NCI-H446 (cell line): ENCODE measurements around the gene DOHH.
A peak's percentile ranks its signal among the peaks of the same experiment; 100 is the strongest.
"Not testable (repeated sequence)": the region's sequence is repeated elsewhere in the genome, so short reads cannot be mapped to it uniquely, and the experiment has no call there.

Experiments
- DNase-seq, 2 experiments: peaks; one replicate each; lab custom pipeline; 2025; lab: John Stamatoyannopoulos, UW

The DOHH gene

DNA sequence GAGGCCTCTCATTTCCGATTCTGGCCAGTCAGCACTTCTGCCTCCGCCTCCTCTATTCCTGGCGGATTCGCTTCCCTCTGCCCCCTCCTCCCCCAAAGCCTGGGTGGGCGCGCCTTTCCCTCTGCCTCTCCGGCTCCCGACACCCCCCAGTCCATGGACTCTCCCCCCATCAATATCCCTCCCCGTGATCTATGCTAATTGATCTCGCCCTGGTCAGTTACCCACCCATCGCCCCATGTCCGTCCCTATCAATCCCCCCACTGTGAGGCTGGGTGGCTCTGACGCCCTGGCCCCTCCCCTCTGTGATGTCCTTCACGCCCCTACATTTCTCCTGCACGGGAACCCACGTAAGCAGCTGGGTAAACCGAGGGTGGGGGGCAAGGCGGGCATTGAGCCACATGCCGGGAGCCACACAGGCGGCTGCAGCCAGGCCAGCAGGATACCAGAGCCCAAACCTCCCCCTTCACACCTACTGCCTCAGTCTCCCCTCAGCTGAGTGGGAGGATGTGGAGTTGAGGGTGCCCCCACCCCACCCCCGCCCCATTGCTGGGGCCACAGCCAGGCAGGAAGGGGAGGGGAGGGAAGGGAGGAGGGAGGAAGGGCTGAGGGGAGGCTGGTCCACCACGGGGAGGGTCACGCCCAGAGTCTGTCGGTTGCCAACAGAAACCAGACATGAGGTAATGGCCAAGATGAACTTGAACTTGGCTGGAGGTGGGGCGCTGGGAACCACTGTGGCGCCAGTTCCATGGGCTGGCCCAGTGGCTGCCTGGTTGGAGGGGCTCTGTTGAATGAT lies 41.2 kb downstream of the DOHH start:
- DNase-seq = no peak

DNA sequence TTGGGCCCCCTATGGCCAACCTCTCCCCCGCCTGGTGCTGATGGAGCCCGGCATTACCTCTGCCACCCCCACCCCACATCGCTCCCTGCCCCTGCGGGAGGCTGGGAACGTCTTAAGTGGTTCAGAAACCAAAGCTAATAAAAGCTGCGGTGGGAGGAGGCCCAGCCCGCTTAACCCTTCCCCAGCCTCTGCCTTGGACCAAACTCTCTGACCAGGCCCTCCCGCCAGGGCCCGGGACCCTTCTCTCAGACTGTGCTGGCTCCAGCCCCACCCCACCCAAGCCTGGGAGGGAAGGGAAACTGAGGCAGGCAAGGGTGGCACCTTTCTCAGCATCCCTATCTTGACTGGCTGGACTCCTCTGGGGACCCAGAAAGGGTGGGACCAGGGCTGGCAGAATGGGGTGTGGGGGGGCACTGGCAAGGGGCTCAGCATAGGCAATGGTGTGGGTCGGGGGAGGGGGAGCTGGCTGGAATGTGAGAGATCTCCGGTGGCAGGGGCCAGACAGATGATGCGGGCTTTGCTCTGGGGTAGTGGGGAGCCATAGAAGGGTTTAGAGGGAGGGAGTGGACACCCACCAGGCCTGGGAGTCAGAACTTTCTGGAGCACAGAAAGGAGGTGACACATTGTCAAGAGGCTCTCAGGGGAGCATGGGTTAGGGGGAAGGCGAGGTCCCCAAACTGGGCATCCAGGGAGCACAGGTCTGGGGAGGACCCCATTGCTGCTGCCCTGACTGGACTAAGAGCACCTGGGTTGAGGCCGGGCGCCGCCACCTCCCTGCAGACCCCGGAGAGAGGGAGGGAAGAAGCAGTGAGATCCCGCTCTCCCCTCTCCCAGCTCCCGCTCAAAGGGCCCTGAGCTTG lies 42.0 kb downstream of the DOHH start:
- DNase-seq = no peak

DNA sequence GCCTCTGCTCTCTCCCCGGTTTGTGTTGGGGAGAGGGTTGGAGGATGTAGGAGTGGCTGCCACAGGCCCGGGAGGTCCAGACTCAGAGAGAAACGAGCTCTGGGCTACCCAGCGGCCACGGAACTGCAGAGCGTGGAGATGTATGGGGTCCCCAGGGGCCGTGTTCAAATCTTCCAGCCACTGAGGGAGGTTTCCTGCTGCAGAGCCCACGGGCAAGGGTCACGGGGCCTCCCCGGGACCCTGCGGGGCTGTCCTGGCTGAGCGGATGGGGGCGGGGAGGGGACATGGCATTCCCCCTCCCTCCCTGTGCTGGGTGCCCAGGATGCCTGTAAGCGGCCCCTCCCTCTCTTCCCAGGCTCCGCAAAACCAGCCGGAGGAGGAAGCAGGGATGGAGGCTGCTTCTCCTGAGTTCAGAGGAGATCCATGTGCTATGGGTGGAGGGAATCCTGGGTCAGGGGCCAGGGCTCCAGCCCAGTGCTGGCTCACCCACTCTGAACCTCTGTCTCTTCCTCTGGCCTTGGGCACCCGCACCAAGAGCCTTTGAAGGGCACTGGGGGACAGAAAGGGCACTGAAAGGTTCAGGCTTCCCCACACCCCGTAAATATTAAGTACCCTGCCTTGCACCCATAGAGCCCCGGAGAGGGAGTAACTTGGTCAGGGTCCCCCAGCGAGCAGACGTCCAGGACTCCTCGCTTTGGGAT lies 42.8 kb downstream of the DOHH start:
- no peak for DNase-seq

DNA sequence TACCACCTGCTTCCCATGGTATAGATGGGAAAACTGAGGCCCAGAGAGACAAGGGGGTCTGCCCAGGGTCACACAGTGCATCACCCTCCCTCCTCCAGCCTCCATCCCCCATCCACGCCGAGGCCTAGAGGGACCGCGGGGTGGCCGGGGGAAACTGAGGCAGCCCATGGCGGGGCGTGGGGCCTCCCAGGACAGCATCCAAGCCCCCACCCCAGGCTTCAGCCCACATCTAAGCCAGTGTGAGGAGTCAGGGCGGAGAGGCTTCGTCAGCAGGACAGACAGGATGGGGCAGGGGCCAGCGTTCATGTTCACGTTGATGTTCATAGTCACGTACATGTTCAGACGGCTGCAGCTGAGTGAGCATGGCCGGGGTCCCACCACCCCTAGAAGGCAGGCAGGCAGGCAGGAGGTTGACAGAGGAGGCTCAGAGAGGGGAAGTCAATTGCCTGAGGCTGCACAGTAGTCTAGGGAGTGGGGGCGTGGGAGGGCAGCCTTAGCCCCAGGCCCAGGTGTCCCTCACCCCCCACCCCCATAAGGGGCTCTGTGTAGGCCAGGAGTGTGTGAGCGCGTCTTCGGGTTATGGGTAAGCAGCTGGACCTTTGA lies 43.4 kb downstream of the DOHH start:
- no peak for DNase-seq

DNA sequence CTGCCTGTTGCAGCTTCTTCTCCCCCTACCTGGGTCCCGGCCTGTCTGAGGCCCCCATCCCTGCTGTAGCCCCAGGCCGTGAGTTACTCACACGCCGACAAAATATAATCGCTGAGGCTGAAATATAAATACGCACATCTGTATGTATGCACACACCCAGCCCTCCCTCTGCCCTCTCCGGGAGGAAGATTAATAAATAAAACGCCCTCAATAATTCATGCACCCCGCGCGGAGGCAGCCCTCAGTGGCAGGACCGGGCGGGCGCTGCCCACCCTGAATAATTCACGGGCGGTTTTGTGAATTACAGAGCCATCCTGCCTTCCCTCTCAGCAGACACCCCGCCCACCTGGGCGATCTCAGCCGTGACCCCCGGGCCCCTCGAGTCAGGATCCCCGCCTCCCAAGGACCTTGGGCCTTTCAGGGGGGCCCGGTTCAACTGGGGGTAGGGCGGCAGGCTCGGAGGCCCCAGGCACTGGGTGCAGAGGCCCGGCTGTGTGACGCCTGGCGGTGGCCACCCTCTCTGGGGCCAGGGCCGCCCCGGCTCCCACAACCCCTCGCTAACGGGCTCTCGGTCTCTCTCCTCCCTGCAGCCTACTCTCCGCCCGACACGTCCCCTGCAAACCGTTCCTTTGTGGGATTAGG lies 44.4 kb downstream of the DOHH start:
- no peak for DNase-seq

DNA sequence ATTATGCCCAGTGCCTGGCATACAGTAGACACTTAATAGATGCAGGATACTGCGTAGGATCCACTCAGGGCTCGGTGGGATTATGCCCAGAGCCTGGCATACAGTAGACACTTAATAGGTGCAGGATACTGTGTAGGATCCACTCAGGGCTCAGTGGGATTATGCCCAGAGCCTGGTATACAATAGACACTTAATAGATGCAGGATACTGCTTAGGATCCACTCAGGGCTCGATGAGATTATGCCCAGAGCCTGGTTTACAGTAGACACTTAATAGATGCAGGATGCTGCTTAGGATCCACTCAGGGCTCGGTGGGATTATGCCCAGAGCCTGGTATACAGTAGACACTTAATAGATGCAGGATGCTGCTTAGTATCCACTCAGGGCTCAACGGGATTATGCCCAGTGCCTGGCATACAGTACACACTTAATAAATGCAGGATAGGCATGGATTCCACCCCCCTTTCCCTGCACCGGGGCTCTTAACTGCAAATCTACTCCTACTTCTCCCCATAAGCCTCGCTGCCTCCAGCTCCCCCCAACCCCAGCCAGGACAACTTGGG lies 45.0 kb downstream of the DOHH start:
- no peak for DNase-seq

DNA sequence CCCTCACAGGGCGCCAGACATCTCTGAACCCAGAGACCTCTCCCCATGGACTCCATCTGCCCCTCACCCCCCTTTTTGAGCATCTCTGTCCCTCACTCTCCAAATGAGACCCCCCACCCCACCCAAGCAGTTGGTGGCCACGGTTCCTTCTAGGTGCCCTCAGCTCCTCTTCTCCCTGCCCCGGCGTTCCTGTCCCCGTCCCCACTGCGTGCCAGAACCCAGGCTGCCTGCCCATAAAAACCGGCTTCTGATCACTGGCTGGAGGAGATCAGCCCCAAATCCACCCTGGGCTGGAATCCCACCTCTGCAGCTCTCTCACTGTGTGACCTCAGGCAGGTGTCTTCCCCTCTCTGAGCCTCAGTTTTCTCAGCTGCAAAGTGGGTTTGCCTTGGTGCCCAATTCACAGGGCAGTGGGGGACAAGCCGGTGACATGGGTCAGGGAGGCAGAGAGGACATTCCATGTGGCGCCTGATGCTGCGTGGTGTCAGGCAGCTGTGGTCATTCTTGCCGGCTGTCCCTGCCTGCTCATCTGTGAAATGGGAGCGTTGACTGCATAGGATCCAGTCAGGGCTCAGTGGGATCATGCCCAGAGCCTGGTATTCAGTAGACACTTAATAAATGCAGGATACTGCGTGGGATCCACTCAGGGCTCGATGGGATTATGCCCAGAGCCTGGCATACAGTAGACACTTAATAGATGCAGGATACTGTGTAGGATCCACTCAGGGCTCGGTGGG lies 45.6 kb downstream of the DOHH start:
- no peak for DNase-seq

DNA sequence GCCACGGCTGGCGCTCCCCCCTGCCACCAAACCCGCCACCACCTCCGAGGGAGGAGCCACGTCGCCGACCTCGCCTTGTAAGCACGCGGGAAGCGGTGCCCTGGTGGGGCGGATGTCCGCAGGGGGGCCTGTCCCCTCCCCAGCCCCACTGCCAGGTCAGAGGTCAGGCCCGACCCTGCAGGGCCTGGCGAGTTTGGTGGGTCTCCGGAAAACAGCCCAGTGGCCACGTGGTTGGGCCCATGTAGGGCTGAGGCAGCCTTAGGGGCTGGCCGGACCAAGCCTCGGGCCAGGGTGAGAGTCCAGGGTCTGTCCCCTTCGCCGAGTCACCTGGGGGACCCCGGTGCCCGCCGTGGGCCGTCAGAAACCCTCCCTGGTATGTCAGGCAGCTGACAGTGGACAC lies 46.6 kb downstream of the DOHH start:
- DNase-seq = no peak

DNA sequence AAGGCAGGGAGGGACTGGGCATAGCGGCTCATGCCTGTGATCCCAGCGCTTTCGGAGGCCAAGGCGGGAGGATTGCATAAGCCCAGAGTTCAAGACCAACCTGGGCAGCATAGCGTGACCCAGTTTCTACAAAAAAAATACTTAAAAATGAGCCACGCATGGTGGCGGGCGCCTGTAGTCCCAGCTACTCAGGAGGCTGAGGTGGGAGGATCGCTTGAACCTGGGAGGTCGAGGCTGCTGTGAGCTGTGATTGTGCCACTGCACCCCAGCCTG lies 47.6 kb downstream of the DOHH start:
- not testable (repeated sequence) for DNase-seq

DNA sequence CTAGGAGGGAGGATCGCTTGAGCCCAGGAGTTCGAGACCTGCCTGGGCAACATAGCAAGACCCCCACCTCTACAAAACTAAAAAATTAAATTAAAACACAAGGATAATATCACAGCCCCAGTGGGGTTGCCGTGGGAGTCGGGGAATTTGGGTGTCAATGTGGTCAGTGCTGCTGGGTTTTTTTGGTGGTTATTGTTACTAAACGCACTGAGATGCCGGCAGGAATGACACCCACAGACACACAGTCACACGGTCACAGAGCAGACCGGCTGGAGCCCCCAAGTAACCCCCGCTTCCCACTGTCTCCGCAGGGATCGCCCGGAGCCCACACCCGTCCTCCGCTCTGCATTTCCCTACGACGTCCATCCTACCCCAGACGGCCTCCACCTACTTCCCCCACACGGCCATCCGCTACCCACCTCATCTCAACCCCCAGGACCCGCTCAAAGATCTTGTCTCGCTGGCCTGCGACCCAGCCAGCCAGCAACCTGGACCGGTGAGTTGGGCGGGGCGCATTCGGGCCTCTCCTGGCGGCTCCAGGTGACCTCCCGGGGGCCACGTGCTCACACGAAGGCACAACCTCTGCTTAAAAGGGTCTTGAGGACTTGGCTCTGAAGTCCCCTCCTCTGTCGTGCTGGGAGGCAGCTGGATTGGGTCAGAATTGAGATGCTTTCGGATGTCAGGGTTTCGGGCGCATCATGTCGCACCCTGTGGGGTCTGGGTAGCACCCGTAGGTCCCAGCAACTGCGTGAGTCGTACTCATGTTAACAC lies 48.1 kb downstream of the DOHH start:
- no peak for DNase-seq

DNA sequence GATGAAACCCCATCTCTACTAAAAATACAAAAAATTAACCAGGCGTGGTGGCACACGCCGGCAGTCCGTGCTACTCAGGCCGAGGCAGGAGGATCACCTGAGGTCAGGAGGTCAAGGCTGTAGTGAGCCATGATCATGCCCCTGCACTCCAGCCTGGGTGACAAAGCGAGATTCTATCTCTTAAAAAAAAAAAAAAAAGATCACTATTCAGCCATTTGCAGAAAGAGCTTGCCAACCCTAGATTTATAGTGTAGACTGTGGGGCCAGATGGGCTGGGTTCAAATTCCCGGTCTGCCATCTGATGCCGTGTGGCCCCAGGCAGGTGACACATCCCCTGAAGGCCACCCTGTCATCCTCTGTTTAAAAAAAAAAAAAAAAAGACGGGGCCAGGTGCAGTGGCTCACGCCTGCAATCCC lies 49.0 kb downstream of the DOHH start:
- no peak for DNase-seq

DNA sequence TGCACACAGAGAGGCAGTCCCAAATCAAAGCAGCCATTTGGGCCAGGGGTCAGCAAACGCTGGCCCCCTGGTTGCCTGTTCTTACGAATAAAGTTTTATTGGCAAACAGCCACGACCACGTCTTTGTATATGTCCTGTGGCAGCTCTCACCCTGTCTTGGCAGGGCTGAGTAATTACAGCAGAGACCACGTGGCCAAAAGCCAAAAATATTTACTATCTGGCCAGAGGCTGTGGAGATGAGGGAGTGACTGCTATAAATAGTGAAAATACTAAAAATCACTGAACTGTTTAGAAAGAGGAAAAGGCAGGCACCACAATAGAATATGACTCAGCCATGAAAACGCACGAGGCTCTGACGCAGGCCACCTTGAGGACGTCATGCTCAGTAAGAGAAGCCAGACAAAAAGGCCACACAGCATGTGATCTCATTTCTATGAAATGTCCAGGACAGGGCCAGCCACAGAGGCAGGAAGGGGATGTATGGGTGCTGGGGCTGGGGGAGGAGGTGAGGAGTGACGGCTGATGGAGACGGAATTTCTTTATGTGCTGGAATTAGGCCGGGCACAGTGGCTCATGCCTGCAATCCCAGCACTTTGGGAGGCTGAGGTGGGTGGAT lies 49.6 kb downstream of the DOHH start:
- peak; percentile 81 to 91 for DNase-seq

DNA sequence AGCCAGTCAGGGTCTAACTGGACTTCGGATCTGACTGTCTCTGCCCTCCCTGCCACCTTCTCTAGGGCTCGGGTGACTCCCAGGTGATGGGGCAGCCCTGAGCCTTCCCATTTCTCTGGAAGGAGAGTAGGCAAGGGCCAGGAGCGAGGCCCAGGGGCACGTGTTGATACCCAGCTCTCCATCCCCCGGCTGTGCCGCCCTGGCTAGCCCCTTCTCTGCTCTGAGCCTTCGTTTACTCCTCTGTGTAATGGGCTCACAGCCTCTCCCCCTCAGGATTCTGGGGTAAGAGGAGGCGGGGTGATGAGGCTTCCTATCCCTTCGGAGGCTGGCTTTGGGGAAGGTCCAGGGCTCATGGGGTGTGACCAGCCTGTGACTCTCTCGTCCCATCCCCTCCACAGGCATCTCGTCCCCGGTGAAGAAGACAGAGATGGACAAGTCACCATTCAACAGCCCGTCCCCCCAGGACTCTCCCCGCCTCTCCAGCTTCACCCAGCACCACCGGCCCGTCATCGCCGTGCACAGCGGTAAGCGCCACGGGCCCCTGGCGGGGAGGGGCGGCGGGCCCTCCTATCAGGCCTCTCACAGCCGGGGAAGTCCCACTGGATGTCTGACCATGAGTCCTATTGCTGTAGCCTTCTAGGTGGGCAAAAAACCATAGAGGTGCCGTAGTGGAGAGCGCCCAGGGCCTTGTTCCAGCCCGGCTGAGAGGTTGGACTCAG lies 51.7 kb downstream of the DOHH start:
- no peak for DNase-seq

DNA sequence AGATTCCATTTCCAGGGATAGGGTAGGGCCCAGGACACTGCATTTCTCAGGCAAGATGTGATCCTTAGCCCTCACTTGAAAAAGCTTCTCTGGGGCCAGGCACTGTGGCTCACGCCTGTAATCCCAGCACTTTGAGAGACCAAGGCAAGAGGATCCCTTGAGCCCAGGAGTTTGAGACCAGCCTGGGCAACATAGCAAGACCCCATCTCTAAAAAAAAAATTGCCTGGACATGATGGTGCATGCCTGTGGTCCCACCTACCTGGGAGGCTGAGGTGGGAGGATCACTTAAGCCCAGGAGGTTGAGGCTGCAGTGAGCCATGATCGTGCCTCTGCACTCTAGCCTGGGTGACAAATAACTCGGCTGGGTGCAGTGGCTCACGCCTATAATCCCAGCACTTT lies 53.8 kb downstream of the DOHH start:
- DNase-seq = not testable (repeated sequence)

DNA sequence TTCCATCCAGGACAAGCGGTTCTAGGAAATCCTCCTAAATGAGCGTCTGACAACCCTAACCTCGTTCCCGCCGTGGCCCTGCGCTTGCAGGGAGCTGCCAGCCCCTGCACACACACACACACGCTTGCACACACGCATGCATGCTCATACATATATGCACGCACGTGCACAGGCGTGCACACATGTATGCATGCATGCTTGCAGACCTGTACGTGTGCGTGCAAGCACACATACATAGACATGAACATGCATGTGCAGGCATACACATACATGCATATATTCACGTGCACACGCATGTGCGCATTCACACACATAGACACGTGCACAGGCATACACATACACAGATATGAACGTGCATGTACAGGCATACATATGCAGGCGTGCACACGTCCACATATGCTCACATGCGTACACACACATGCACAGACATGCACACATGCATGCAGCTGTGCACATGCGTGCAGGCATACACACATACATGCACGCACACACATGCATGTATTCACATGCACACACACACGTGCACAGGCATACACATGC lies 55.7 kb downstream of the DOHH start:
- DNase-seq = no peak

DNA sequence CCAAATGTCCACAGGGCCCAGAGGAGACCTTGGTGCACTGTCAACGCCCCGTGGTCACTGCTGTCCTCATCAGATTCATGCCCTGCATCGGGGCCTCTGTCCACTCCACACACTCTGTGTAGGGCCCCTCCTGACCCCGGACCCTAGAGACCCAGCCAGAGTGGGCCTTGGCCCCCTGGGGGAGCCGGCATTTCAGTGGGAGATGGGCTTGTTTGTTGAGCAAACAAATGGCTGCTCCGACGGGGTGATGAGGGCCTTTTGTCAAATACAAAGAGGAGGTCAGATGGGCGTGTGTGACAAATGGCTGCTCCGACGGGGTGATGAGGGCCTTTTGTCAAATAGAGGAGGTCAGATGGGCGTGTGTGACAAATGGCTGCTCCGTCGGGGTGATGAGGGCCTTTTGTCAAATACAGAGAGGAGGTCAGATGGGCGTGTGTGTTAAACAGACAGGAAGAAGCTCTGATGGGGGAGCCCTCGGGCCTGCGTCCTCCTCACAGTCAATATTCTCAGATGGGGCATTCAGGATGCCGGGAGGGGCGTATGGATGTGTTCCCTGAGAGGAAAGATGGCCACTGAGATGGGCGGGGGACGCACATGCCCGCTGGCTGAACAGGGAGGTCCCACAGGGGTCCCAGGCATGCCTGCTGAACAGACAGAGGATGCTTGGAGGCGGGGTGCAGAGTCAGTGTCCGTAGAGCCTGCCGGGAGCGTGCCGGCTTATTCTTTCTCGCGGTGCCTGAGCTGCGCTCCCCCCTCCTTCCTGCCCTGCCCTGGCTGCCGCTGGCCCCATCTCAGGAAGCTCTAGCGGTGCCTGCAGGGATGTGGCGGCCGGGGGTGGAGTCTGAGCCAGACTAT lies 56.4 kb downstream of the DOHH start:
- DNase-seq = no peak

DNA sequence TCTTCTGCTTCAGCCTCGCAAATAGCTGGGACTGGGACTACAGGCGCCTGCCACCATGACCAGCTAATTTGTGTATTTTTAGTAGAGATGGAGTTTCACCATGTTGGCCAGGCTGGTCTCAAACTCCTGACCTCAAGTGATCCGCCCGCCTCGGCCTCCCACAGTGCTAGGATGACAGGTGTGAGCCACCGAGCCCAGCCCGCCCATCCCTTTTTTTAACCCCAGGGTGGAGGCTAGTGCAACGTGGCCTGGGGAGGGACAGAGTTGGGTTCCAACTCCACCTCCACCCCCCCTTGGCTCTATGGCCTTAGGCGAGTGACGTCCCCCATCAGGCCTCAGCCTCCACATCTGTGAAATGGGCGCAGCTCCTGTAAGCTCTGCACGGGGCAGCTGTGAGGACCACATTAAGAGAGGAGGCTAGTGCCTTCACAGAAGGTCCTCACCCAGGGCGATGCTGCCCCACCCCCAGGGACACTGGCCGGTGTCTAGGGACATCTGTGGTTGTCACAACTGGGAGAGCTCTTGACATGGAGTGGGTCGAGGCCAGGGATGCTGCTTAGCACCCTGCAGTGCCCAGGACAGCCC lies 57.9 kb downstream of the DOHH start:
- DNase-seq = no peak

DNA sequence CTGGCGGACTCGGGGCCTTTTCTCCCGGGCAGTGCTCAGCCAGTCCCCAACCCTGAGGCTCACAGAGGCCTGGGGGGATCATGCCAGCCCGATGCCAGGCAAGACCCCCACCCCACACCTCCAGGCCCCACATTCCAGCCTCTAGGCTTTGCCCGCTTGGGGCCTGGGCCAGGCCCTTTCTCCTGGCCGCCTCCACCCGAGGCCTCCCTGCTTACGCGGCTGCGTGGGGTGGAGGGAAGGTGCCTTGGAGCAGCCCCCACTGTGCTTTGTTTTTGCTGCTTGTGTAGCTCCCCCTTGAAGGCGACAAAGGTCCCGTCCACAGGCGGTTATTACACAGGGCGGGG lies 58.5 kb downstream of the DOHH start:
- DNase-seq = no peak
